ENCODE measurements around the gene PI4KA.

DNA sequence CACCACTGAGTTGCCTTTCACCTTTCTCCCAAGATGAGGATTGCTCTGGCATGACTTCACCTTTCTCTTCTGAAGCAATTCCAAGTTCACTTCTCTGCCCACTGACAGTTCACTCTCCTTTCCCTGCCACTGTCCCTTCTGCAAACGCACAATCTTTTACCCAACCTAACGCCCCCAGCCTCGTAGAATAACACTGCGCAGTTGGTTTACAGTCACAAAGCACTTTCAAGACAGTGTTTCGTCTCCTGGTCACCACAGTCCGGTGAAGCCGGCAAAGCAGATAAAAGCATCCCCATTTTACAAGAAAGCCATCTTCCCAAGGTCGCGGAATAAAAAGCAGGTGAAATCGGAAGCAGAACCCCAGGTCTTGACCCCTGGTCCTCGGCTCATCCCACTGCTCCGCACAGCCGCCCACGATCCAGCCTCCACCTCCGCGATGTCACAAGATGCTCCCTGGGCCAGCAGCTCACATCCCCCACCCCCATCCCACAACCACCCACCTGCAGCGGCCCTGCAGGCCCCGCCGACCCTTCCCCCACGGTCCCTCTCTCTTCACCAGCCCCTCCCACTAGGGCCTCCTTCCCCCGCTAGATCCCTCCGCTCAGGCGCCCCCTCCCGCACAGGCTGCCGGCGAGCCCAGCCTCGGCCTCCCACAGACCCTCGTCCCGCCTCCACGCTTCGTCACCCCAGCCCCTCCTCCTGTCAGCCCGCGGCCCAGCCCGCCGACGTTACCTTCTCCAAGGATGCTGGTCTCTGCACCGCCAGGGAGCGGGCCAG, 585 bp downstream of the PI4KA start:
- TF ChIP-seq, protein P1, sequence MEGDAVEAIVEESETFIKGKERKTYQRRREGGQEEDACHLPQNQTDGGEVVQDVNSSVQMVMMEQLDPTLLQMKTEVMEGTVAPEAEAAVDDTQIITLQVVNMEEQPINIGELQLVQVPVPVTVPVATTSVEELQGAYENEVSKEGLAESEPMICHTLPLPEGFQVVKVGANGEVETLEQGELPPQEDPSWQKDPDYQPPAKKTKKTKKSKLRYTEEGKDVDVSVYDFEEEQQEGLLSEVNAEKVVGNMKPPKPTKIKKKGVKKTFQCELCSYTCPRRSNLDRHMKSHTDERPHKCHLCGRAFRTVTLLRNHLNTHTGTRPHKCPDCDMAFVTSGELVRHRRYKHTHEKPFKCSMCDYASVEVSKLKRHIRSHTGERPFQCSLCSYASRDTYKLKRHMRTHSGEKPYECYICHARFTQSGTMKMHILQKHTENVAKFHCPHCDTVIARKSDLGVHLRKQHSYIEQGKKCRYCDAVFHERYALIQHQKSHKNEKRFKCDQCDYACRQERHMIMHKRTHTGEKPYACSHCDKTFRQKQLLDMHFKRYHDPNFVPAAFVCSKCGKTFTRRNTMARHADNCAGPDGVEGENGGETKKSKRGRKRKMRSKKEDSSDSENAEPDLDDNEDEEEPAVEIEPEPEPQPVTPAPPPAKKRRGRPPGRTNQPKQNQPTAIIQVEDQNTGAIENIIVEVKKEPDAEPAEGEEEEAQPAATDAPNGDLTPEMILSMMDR (IDR thresholded peaks at IDR 0.05) = no peak
- no peak for TF ChIP-seq ZFX (IDR thresholded peaks at IDR 0.05; ENCODE audit: borderline replicate concordance)
